DND-41 (cell line): Measurements from ENCODE around the gene TM4SF5.

ENCODE experiments used
- ATAC-seq: fragments of 200-7000 bp; cut with Tn5 transposase; 3 replicates; pipeline ENCODE4 v1.9.1; 2021; ENCODE audit warnings: low read depth; ENCODE audit not compliant: insufficient read depth
- DNase-seq: peaks from one replicate; pipeline ENCODE4 v3.0.0-alpha.2; 2020
- H2AFZ ChIP-seq: 2 replicates; pipeline ENCODE4 v1.6.0; 2012; ENCODE audit warnings: low read depth, low read length
- H3K27ac ChIP-seq: 2 replicates; pipeline ENCODE4 v1.5.1; 2012; ENCODE audit warnings: low read length, inconsistent platforms
- H3K27me3 ChIP-seq: fragments of 200-600 bp; sonication (generic); 2 replicates; pipeline ENCODE4 v1.6.0; 2012; ENCODE audit warnings: low read length, mild to moderate bottlenecking, inconsistent platforms; ENCODE audit not compliant: insufficient read depth, poor library complexity
- H3K36me3 ChIP-seq: 2 replicates; pipeline ENCODE4 v1.5.1; 2012; ENCODE audit warnings: low read length, inconsistent platforms; ENCODE audit not compliant: insufficient read depth
- H3K4me1 ChIP-seq: 2 replicates; pipeline ENCODE4 v1.5.1; 2012; ENCODE audit warnings: mild to moderate bottlenecking, low read length; ENCODE audit not compliant: insufficient read depth
- H3K4me2 ChIP-seq: 2 replicates; pipeline ENCODE4 v1.6.0; 2012; ENCODE audit warnings: mild to moderate bottlenecking, moderate library complexity, low read length, inconsistent platforms; ENCODE audit not compliant: insufficient read depth
- H3K4me3 ChIP-seq, 2 experiments: fragments of 200-600 bp in 1 of 2; shearing (Covaris generic) in 1 of 2; 2 replicates each; pipeline ENCODE4 v1.5.1; 2012 to 2016; ENCODE audit warnings: inconsistent platforms in 2 of 2, low read length in 2 of 2, mild to moderate bottlenecking in 2 of 2, low read depth in 1 of 2, moderate library complexity in 1 of 2
- H3K79me2 ChIP-seq: 2 replicates; pipeline ENCODE4 v1.6.0; 2012; ENCODE audit warnings: low read length, inconsistent platforms; ENCODE audit not compliant: insufficient read depth
- H3K9ac ChIP-seq: 2 replicates; pipeline ENCODE4 v1.6.0; 2012; ENCODE audit warnings: low read depth, mild to moderate bottlenecking, inconsistent platforms, low read length, moderate library complexity
- H3K9me3 ChIP-seq: 2 replicates; pipeline ENCODE4 v1.5.1; 2012; ENCODE audit warnings: low read length, moderate library complexity, mild to moderate bottlenecking, inconsistent platforms; ENCODE audit not compliant: insufficient read depth, severe bottlenecking
- H4K20me1 ChIP-seq: 2 replicates; pipeline ENCODE4 v1.6.0; 2012; ENCODE audit warnings: low read length; ENCODE audit not compliant: insufficient read depth
- CTCF ChIP-seq: IDR thresholded peaks from 2 replicates; pipeline ENCODE4 v1.5.1; 2012; ENCODE audit warnings: borderline replicate concordance, low read length, moderate library complexity, mild to moderate bottlenecking; ENCODE audit not compliant: poor library complexity, severe bottlenecking; ENCODE audit errors: extremely low read depth
- EZH2 ChIP-seq: IDR thresholded peaks from 3 replicates; pipeline ENCODE4 v1.6.1; 2012; ENCODE audit warnings: borderline replicate concordance, low read depth, mild to moderate bottlenecking, moderate library complexity, low read length, inconsistent platforms; ENCODE audit not compliant: severe bottlenecking

TM4SF5 gene

DNA sequence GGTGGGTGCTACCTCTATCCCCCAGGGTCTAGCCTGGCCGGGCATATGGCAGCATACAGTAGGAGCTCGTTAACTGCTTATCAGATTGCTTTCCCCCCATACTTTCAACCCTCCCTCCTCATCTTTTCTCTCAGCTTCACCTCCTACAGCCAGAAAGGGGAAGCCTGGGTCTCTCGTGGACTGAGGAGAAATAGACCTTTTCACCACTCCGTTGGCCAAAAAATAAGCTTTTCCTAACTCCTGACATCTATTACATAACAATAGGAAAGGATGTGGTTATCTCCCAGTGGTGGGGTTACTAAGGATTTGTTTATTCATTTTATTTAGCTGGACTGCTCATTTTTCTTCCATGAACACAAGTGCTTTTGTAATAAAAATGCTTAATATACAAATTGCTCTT is 23.0 kb upstream of the TM4SF5 start:
- H4K20me1 ChIP-seq = no peaks in the 10 kb centered on the region
- H3K4me1 ChIP-seq = no peaks in the 10 kb centered on the region
- ATAC-seq = no peak
- H3K27me3 ChIP-seq = peaks cover 16% of the 10 kb centered on the region
- no peak overlapping the region for H3K9ac ChIP-seq
- TF ChIP-seq EZH2 (no peak), CTCF (no peak)
- no peak overlapping the region for H3K27ac ChIP-seq
- no peak for DNase-seq
- no peak overlapping the region for H3K4me2 ChIP-seq
- H3K9me3 ChIP-seq = no peaks in the 10 kb centered on the region
- no peaks in the 10 kb centered on the region for H3K36me3 ChIP-seq
- no peak overlapping the region for H3K4me3 ChIP-seq
- no peak overlapping the region for H2AFZ ChIP-seq
- H3K79me2 ChIP-seq = no peaks in the 10 kb centered on the region

DNA sequence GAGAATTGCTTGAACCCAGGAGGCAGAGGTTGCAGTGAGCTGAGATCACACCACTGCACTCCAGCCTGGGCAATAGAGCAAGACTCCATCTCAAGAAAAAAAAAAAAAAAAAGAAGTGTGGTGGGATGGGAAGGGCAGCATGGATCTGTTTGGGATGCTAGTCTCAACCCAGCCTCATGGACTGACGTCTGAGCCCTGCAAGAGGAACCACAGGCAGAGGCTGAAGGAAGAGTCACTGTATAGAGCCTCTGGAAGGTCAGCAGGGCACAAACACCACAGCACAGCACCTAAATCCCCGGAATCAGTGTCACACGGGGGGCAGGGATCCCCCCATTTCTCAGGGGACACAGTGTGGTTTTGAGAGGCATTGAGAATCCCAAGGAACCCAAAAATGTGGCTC is 21.1 kb upstream of the TM4SF5 start:
- Histone ChIP-seq H3K4me2 (no peak overlapping the region), H3K4me3 (no peak overlapping the region), H3K27ac (no peak overlapping the region), H3K27me3 (peaks cover 18% of the 10 kb centered on the region), H2AFZ (no peak overlapping the region), H4K20me1 (no peaks in the 10 kb centered on the region), H3K79me2 (no peaks in the 10 kb centered on the region), H3K9me3 (no peaks in the 10 kb centered on the region), H3K4me1 (no peaks in the 10 kb centered on the region), H3K9ac (no peak overlapping the region), H3K36me3 (no peaks in the 10 kb centered on the region)
- no peak for TF ChIP-seq EZH2
- DNase-seq (no peak), ATAC-seq (no peak)

GRCh38 chr17:4751932-4752331 is 19.8 kb upstream of the TM4SF5 start:
- Histone ChIP-seq H3K27me3 (peaks cover 15% of the 10 kb centered on the region), H3K4me1 (no peaks in the 10 kb centered on the region), H3K4me2 (no peak overlapping the region), H3K36me3 (no peaks in the 10 kb centered on the region), H3K4me3 (no peak overlapping the region), H3K9me3 (no peaks in the 10 kb centered on the region), H3K79me2 (no peaks in the 10 kb centered on the region), H3K9ac (no peak overlapping the region), H4K20me1 (no peaks in the 10 kb centered on the region), H3K27ac (no peak overlapping the region), H2AFZ (no peak overlapping the region)
- TF ChIP-seq EZH2 (no peak), CTCF (no peak)
- ATAC-seq (no peak), DNase-seq (no peak)

DNA sequence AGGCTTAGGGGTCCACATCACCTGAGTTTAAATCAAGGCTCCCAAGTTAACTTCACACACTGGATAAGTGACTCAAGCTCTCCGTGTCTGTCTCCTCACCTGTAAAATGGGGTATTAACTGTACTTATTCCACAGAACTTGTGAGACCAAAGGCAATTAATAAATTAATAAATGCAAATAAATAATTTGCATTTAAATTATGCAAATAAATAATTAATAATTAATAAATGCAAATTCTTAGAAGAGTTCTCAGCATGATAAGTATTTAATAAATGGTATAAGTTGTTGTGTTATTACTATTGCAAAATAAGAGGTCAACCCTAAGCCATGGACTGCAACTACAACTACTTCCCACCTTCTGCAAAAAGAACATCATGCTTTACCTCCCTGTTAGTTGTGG is 18.3 kb upstream of the TM4SF5 start:
- Histone ChIP-seq H4K20me1 (no peaks in the 10 kb centered on the region), H3K36me3 (no peaks in the 10 kb centered on the region), H3K9me3 (no peaks in the 10 kb centered on the region), H3K4me2 (no peak overlapping the region), H2AFZ (no peak overlapping the region), H3K27ac (no peak overlapping the region), H3K9ac (no peak overlapping the region), H3K27me3 (peaks cover 13% of the 10 kb centered on the region), H3K79me2 (no peaks in the 10 kb centered on the region), H3K4me3 (no peak overlapping the region), H3K4me1 (no peaks in the 10 kb centered on the region)
- TF ChIP-seq EZH2 (no peak), CTCF (no peak)
- ATAC-seq (no peak), DNase-seq (no peak)
